Ovary (tissue), 9 donors: ENCODE measurements around the gene SGPL1. TPM values are rescaled to one million over a fixed set of nuclear protein-coding genes. Genes with fewer than 3 reads are reported as not detected.
"Not testable (repeated sequence)": the region's sequence is repeated elsewhere in the genome, so short reads cannot be mapped to it uniquely, and the experiment has no call there.

Experiments
- DNase-seq, 5 donors: peaks; one replicate each; pipeline ENCODE4 v3.0.0-alpha.2; 2019 to 2020
- H3K27ac ChIP-seq, 2 donors: fragments of 200-600 bp; one replicate each; pipeline versions ENCODE4 v1.5.1 to v1.8.0; 2019 to 2022
- H3K27me3 ChIP-seq: fragments of 200-600 bp; one replicate; pipeline ENCODE4 v1.8.0; 2022
- H3K36me3 ChIP-seq: fragments of 200-600 bp; sonication (generic); one replicate; pipeline ENCODE4 v1.5.1; 2019
- H3K4me1 ChIP-seq: one replicate; pipeline ENCODE4 v1.8.1; 2013; ENCODE audit warnings: mild to moderate bottlenecking, moderate library complexity; ENCODE audit not compliant: insufficient read depth
- H3K4me3 ChIP-seq: fragments of 200-600 bp; sonication (generic); one replicate; pipeline ENCODE4 v1.5.1; 2017
- H3K9me3 ChIP-seq, 2 donors: fragments of 200-600 bp in 1 of 2; sonication (generic) in 1 of 2; one replicate each; pipeline versions ENCODE4 v1.5.1 to v1.8.1; 2013 to 2019; ENCODE audit warnings: mild to moderate bottlenecking in 1 of 2, moderate library complexity in 1 of 2
- CTCF ChIP-seq, 3 donors: fragments of 450-650 bp in 2 of 3; fragments of 200-600 bp in 1 of 3; IDR thresholded peaks; one replicate each; pipeline versions ENCODE4 v1.5.1 to v1.8.0; 2016 to 2022; ENCODE audit warnings: antibody characterized with exemption in 3 of 3, mild to moderate bottlenecking in 1 of 3
- EP300 ChIP-seq: sonication (generic); formaldehyde crosslinking; IDR thresholded peaks from one replicate; pipeline ENCODE4 v1.6.1; 2017; ENCODE audit warnings: antibody characterized with exemption
- POLR2A ChIP-seq: fragments of 450-650 bp; IDR thresholded peaks from one replicate; pipeline ENCODE4 v1.6.1; 2017; ENCODE audit warnings: antibody characterized with exemption, mild to moderate bottlenecking, moderate library complexity
- WGBS, 3 donors: extraction: QIAGEN DNeasy Blood & Tissue Kit in 1 of 3; methylation state at CpG; one replicate each; pipeline versions ENCODE4 v1.1.5 to v1.1.7; 2013 to 2017; 5-methylcytosine and 5-hydroxymethylcytosine counted together
- intact Hi-C, 4 donors: fragments of 100-400 bp; cut with DNase I; formaldehyde crosslinking; loops; one replicate each; pipeline versions ENCODE4 v1.11.0 to v1.15.1; 2022 to 2023
- polyA plus RNA-seq, 2 donors: library from polyadenylated mRNA; stranded (reverse); fragments of 200-250 nt in 1 of 2; fragments of 350-450 nt in 1 of 2; fragmentation: Illumina TruSeq in 1 of 2; extraction: RNeasy Lipid Tissue Mini Kit (QIAGEN cat#74804) in 1 of 2; gene quantifications; one replicate each; pipeline ENCODE4 v1.2.3, GENCODE V29; 2013 to 2014
- total RNA-seq, 7 donors: library from RNA; depleted of rRNA in 2 of 7; stranded (reverse); fragments of >200 nt in 2 of 7; fragmentation: NEBNext Ultra II Directional in 3 of 7; extraction: Animal tissue kit (Norgen Biotek cat#: 25700) in 3 of 7; gene quantifications; one replicate each; pipeline versions ENCODE4 v1.1.0 to v1.2.4, GENCODE V29; 2016 to 2023
- donor health status: DM: no; HTN: no; CAD: no; lungs with moderate emphysema.
- donor health status: DM: no; HTN: no; CAD: no.
- donor health status: Bipolar disorder and iron deficiency.
- donor health status: DM: yes; HTN: yes; CAD: no.
- donor health status: DM: no; HTN: no; CAD: no.
- donor health status: DM: yes; HTN: yes; CAD: no.

Gene SGPL1
- total and polyA plus RNA-seq, 9 donors = 8.0 to 52.6 (median 30.8) TPM

- Histone ChIP-seq H3K36me3 (no peaks in the 10 kb centered on the region), H3K27ac (no peak overlapping the region), H3K27me3 (no peaks in the 10 kb centered on the region), H3K4me1 (peaks cover 2% of the 10 kb centered on the region), H3K4me3 (no peak overlapping the region), H3K9me3 (no peaks in the 10 kb centered on the region)
- WGBS, 3 donors = 92 to 96% (median 96%) methylated on average over 4 of the region's 4 CpGs
- no peak for DNase-seq
- intact Hi-C loops = no loop called here
- TF ChIP-seq POLR2A (no peak), EP300 (no peak), CTCF (IDR thresholded peaks at IDR 0.05) (no peak)
Observed at GRCh38 chr10:70853038-70853437, 37.3 kb downstream of the SGPL1 start.

DNA sequence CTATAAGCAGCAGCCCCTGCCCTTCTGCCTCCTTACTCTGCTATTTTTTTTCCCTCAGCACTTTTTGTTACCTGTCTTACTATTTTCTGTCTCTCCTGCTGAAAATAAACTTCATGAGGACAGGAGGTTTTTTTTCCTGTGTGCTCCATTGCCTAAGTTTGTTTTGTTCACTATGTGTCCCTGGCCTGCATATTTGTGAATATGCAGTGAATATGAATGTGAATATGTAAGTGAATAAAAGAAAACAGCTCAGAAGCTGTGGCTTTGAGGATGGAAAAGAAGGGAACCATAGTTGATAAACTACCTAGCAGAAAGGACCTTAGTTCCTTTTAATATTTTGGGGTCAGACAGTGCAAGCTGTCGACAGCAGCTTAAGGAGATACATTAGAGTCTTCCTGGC lies 37.7 kb downstream of the SGPL1 start:
- H3K36me3 ChIP-seq = no peaks in the 10 kb centered on the region
- TF ChIP-seq POLR2A (no peak), EP300 (no peak), CTCF (IDR thresholded peaks at IDR 0.05) (no peak)
- no peaks in the 10 kb centered on the region for H3K27me3 ChIP-seq
- intact Hi-C loops = no loop called here
- H3K9me3 ChIP-seq = no peaks in the 10 kb centered on the region
- 76 to 100% (median 94%) methylated on average over 1 of the region's 1 CpG for WGBS, 3 donors
- no peak overlapping the region for H3K4me3 ChIP-seq
- no peak for DNase-seq
- no peak overlapping the region for H3K27ac ChIP-seq
- H3K4me1 ChIP-seq = peaks cover 2% of the 10 kb centered on the region

DNA sequence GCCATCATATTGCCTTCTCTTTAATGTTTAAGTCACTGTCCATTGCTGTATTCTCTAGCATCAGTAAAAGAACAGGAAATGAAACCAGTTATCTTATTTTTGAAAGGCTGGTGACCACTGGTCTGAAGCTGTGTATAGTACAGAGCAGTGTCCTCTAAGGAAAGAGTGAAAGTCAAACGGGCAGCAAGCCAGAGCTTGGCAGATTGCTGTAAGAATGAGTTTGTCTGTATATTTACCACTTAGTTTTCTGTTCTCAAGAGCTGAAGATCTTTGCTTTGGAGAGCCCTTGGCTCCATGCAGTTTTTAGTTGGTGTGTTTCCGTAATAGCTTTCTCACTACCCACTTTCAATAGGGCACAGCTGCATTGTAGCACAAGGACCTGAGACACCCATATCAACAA lies 40.7 kb downstream of the SGPL1 start:
- whole genome bisulfite sequencing, 3 donors = 65 to 73% (median 73%) methylated on average over 2 of the region's 2 CpGs
- DNase-seq = no peak
- Histone ChIP-seq H3K36me3 (no peaks in the 10 kb centered on the region), H3K9me3 (no peaks in the 10 kb centered on the region), H3K27me3 (no peaks in the 10 kb centered on the region), H3K4me1 (no peaks in the 10 kb centered on the region), H3K4me3 (no peak overlapping the region), H3K27ac (no peak overlapping the region)
- no peak for TF ChIP-seq EP300
- TF ChIP-seq POLR2A = no peak
- no peak for TF ChIP-seq CTCF (IDR thresholded peaks at IDR 0.05)
- intact Hi-C loops = no loop called here

DNA sequence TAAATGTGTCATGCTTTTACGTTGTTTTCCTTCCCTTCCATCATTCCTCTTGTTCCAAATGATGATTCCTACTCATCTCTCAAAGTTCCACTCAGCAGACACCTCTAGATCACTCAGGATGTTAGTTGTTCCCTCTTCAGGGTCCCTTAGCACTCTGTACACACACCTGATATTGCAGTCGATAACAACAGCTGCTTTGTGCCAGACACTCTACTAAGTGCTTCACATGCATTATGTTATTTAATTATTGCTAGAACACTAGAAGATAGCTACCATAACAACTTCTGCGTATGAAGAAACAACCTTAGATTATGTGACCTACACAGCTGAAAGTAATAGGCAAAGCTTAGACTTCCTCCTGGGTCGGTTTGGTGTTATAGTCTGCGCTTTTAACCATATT lies 43.0 kb downstream of the SGPL1 start:
- Histone ChIP-seq H3K4me3 (no peak overlapping the region), H3K27me3 (no peaks in the 10 kb centered on the region), H3K9me3 (no peaks in the 10 kb centered on the region), H3K27ac (no peak overlapping the region), H3K36me3 (no peaks in the 10 kb centered on the region), H3K4me1 (no peaks in the 10 kb centered on the region)
- 33 to 52% (median 34%) methylated on average over 5 of the region's 5 CpGs for WGBS, 3 donors
- intact Hi-C loops = no loop called here
- no peak for DNase-seq
- TF ChIP-seq CTCF (IDR thresholded peaks at IDR 0.05) = no peak
- no peak for TF ChIP-seq EP300
- no peak for TF ChIP-seq POLR2A

DNA sequence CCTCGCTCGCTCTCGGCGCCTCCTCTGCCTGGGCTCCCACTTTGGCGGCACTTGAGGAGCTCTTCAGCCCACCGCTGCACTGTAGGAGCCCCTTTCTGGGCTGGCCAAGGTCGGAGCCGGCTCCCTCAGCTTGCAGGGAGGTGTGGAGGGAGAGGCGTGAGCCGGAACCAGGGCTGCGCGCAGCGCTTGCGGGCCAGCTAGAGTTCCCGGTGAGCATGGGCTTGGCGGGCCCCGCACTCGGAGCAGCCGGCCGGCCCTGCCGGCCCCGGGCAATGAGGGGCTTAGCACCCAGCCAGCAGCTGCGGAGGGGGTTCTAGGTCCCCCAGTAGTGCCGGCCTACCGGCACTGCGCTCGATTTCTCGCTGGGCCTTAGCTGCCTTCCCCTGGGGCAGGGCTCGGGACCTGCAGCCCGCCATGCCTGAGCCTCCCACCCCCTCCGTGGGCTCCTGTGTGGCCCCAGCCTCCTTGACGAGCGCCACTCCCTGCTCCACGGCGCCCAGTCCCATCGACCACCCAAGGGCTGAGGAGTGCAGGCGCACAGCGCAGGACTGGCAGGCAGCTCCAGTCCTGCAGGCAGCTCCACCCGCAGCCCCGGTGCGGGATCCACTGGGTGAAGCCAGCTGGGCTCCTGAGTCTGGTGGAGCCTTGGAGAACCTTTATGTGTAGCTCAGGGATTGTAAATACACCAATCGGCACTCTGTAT lies 45.9 kb downstream of the SGPL1 start:
- H3K4me1 ChIP-seq, H3K36me3 ChIP-seq, DNase-seq, H3K27ac ChIP-seq, H3K4me3 ChIP-seq, intact Hi-C loops, H3K27me3 ChIP-seq, H3K9me3 ChIP-seq: not testable (repeated sequence)
- 96 to 99% (median 97%) methylated on average over 39 to 42 of the region's 42 CpGs for WGBS, 3 donors
